Lower leg skin (tissue), 3 donors: Measurements from ENCODE around the gene EPC2.
"Not testable (repeated sequence)": the region's sequence is repeated elsewhere in the genome, so short reads cannot be mapped to it uniquely, and the experiment has no call there.

Source experiments
- CTCF ChIP-seq, 3 donors: fragments of 450-650 bp; IDR thresholded peaks; one replicate each; pipeline ENCODE4 v1.5.1; 2016; ENCODE audit warnings: antibody characterized with exemption in 3 of 3, mild to moderate bottlenecking in 3 of 3, moderate library complexity in 2 of 3
- POLR2A ChIP-seq, 2 donors: fragments of 450-650 bp; IDR thresholded peaks; one replicate each; pipeline ENCODE4 v1.6.1; 2016 to 2017; ENCODE audit warnings: antibody characterized with exemption in 2 of 2, mild to moderate bottlenecking in 1 of 2, moderate library complexity in 1 of 2

- TF ChIP-seq CTCF, POLR2A (IDR thresholded peaks at IDR 0.05): not testable (repeated sequence)
Observed at GRCh38 chr2:148647711-148648110, 3.2 kb downstream of the EPC2 start.
